Panc1 (cell line): ENCODE measurements around the gene CENPF.

Experiments
- POLR2AphosphoS5 ChIP-seq: IDR thresholded peaks from 2 replicates; pipeline ENCODE4 v1.6.1; 2012; ENCODE audit warnings: mild to moderate bottlenecking, low read depth, low read length, moderate library complexity
- SIN3A ChIP-seq: IDR thresholded peaks from 2 replicates; pipeline ENCODE4 v1.6.1; 2012; ENCODE audit warnings: low read depth, mild to moderate bottlenecking, low read length, moderate library complexity, borderline replicate concordance; ENCODE audit not compliant: insufficient read depth
- TCF7L2 ChIP-seq: IDR thresholded peaks from 2 replicates; pipeline ENCODE4 v1.6.1; 2011; ENCODE audit warnings: mild to moderate bottlenecking, low read depth, low read length, inconsistent platforms
- TF ChIP-seq, protein P1 (sequence below): fragments of 450-650 bp; IDR thresholded peaks from 2 replicates; pipeline ENCODE4 v1.5.1; 2017; ENCODE audit warnings: mild to moderate bottlenecking
- TF ChIP-seq, protein P2 (sequence below), 2 experiments: IDR thresholded peaks; 2 replicates each; pipeline ENCODE4 v1.6.1; 2011 to 2012; ENCODE audit warnings: low read depth in 2 of 2, control low read depth in 1 of 2, low read length in 1 of 2, mild to moderate bottlenecking in 1 of 2, moderate library complexity in 1 of 2; ENCODE audit not compliant: insufficient read depth in 1 of 2

DNA sequence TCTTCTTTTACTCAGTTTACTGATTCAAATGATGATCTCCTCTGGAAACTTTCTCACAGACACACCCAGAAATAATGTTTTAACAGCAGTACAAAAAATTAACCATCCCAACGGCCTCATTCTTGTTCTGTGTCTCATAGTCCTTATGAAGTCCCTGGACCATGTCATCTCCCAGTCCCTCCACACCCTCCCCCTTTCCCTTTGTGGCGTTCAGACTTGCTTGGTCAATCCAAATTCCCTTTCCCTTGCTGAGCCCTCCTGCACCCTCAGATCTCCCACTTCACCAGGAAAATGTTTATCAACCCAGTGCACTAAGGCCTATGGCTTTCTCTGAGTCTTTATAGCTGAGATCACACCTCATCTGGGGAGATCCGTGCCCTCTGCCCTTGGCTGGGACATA is 85.9 kb downstream of the CENPF start:
- TF ChIP-seq, protein P1, sequence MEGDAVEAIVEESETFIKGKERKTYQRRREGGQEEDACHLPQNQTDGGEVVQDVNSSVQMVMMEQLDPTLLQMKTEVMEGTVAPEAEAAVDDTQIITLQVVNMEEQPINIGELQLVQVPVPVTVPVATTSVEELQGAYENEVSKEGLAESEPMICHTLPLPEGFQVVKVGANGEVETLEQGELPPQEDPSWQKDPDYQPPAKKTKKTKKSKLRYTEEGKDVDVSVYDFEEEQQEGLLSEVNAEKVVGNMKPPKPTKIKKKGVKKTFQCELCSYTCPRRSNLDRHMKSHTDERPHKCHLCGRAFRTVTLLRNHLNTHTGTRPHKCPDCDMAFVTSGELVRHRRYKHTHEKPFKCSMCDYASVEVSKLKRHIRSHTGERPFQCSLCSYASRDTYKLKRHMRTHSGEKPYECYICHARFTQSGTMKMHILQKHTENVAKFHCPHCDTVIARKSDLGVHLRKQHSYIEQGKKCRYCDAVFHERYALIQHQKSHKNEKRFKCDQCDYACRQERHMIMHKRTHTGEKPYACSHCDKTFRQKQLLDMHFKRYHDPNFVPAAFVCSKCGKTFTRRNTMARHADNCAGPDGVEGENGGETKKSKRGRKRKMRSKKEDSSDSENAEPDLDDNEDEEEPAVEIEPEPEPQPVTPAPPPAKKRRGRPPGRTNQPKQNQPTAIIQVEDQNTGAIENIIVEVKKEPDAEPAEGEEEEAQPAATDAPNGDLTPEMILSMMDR: no peak
- TF ChIP-seq TCF7L2 (no peak), POLR2AphosphoS5 (no peak), SIN3A (no peak)
- TF ChIP-seq, protein P2, sequence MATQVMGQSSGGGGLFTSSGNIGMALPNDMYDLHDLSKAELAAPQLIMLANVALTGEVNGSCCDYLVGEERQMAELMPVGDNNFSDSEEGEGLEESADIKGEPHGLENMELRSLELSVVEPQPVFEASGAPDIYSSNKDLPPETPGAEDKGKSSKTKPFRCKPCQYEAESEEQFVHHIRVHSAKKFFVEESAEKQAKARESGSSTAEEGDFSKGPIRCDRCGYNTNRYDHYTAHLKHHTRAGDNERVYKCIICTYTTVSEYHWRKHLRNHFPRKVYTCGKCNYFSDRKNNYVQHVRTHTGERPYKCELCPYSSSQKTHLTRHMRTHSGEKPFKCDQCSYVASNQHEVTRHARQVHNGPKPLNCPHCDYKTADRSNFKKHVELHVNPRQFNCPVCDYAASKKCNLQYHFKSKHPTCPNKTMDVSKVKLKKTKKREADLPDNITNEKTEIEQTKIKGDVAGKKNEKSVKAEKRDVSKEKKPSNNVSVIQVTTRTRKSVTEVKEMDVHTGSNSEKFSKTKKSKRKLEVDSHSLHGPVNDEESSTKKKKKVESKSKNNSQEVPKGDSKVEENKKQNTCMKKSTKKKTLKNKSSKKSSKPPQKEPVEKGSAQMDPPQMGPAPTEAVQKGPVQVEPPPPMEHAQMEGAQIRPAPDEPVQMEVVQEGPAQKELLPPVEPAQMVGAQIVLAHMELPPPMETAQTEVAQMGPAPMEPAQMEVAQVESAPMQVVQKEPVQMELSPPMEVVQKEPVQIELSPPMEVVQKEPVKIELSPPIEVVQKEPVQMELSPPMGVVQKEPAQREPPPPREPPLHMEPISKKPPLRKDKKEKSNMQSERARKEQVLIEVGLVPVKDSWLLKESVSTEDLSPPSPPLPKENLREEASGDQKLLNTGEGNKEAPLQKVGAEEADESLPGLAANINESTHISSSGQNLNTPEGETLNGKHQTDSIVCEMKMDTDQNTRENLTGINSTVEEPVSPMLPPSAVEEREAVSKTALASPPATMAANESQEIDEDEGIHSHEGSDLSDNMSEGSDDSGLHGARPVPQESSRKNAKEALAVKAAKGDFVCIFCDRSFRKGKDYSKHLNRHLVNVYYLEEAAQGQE (IDR thresholded peaks at IDR 0.05; ENCODE audit: insufficient read depth in 1 of 2, low read depth in 2 of 2, low read length in 1 of 2): no peak
